Glomerular visceral epithelial cell (primary cell): ENCODE results near the gene GGN.
"Not testable (repeated sequence)": the region's sequence is repeated elsewhere in the genome, so short reads cannot be mapped to it uniquely, and the experiment has no call there.

Source experiments
- DNase-seq: peaks from one replicate; pipeline ENCODE4 v3.0.0-alpha.2; 2016; ENCODE audit errors: extremely low spot score

GGN gene, protein sequence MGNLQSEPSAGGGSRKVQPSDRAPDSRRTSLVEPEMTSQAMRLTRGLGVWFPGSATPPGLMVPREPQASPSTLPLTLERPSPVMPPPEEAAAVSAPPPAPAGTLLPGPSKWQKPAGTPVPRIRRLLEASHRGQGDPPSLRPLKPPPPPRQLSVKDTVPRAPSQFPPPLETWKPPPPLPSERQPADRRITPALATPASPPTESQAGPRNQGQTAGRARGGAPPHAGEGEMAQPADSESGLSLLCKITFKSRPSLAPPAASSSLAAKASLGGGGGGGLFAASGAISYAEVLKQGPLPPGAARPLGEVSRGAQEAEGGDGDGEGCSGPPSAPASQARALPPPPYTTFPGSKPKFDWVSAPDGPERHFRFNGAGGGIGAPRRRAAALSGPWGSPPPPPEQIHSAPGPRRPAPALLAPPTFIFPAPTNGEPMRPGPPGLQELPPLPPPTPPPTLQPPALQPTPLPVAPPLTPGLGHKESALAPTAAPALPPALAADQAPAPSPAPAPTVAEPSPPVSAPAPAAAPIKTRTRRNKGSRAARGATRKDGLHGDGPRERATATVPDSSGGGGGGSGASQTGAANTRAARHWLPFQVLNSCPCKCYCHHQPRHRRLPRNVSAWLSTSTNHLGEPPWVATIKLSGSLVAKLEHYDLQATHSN

DNA sequence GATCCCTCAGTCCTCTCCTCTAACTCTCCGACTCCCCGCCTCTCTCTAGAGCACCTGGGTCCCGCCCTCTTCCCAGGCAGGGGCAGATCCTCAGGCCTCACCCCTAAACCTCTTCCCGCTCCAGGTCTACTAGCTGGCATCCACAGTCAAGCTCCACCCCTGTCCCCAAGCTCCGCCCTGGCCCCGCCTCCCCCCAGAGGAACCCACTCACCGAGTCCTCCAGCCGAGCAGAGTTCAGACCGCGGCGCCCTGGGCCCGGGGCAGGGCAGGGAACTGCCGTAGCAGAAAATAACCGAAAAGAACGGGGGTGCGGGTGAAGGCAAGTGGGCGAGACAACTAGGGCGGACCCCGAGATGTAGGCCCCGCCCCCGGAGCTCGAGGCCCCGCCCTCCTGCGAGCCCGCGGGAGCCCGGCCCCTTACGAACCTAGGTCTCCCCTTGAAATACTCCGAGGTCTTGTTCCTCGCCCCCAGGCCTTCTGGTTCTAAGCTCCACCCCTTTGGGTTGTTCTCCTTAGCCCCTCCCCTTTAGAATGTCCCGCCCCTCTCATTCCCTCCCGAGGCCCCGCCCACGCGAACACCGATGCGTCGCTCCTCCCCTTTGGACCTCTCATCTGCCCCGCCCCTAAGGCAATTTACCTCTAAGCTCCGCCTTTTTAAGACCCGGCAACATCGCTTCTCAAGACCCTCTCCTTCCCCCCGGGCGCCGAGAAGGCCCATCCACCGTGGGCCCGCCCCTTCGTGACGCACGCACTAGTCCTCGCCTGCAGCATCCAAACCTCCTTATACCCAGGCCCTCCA lies at the start of gene GGN:
GGN (minus strand) TSS at position 485 of the 799 bp plus-strand sequence. CDS start 773 bp downstream, outside the sequence.
- DNase-seq = peak; percentile 93

DNA sequence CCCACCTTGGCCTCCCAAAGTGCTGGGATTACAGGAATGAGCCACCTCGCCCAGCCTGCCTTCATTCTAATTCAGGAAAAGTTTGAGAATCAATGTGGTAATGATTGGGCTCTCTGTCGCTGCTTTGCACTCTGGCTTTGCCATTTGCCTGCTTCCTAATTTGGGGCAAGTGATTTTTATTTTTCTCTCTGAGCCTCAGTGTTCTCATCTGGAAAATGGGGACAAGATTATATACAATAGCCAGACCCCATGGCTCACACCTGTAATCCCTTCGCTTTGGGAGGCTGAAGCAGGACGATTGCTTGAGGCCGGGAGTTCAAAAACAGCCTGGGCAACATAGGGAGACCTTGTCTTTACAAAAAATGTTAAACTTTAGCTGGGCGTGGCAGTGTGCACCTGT lies 49.5 kb upstream of the GGN start:
- DNase-seq = no peak

DNA sequence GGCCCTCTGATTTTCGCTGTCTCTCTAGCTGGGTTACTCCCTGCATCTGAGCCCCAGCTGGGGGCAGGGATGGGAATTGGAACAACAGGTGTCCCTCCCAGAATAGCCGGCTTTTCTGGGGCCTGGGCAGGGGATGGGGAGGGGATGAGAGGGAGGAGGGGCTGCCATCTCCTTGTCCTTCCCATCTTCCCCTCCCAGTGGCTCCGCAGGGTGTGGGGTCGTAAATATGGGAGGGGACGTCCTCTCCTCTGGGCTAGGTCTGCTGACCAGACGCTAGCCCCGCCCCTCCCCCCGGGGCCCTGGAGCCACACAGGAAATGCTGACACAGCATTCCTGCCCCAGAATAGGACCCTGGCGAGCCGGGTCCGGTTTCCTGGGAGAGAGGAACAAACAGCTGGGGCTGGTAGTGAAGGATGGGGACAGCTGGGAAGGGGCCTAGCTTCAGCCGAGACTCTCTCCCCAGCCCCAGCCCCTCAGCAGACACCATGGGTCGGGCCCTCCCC lies 46.8 kb upstream of the GGN start:
- no peak for DNase-seq

DNA sequence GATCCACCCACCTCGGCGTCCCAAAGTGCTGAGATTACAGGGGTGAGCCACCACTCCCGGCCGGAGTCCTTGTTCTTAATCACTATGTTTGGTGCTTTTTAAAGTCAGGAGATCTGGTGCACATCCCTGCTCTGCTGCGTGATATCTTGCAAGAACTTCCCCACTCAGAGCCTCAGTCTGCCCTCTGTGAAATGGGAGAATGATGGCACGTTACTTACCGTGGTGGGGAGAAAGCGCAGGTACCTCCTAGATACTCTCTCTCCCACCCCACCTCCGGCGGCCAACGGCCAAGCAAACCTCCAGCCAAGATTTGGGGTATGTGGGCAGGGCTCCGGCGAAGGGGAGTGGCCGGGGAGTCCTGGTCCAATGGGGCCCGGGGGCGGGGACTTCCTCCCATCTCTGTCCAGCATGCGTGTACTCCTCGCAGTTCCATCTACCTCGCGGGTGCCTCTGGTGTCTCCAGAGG lies 45.5 kb upstream of the GGN start, which contains the start of gene RYR1:
RYR1 (plus strand) TSS at position 424 of the 466 bp plus-strand sequence. CDS start 139 bp downstream, outside the sequence.
- no peak for DNase-seq

DNA sequence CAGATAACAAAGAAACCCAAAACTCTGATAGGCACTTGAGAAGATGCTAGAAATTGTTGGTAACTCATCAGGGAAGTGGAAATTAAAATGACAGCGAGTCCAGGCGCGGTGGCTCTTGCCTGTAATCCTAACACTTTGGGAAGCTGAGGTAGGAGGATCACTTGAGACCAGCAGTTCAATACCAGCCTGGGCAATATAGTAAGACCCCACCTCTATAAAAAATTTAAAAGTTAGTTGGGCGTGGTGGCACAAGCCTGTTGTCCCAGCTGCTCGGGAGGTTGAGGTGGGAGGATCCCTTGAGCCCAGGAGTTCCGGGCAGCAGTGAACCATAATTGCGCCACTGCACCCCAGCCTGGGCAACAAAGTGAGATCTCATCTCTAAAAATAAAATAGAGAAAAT lies 43.1 kb upstream of the GGN start:
- DNase-seq = no peak

DNA sequence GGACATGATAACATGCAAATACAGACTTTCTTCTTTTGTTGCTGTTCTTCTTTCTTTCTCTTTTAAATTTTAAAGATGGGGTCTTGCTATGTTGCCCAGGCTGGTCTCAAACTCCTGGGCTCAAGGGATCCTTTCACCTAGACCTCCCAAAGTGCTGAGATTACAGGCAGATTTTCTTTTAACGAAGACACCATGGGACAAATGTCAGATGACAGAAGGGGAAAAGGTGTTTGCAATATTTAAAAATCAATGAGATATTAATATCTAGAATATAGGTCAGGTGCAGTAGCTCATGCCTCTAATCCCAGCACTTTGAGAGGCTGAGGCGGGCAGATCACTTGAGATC lies 42.0 kb upstream of the GGN start:
- no peak for DNase-seq

DNA sequence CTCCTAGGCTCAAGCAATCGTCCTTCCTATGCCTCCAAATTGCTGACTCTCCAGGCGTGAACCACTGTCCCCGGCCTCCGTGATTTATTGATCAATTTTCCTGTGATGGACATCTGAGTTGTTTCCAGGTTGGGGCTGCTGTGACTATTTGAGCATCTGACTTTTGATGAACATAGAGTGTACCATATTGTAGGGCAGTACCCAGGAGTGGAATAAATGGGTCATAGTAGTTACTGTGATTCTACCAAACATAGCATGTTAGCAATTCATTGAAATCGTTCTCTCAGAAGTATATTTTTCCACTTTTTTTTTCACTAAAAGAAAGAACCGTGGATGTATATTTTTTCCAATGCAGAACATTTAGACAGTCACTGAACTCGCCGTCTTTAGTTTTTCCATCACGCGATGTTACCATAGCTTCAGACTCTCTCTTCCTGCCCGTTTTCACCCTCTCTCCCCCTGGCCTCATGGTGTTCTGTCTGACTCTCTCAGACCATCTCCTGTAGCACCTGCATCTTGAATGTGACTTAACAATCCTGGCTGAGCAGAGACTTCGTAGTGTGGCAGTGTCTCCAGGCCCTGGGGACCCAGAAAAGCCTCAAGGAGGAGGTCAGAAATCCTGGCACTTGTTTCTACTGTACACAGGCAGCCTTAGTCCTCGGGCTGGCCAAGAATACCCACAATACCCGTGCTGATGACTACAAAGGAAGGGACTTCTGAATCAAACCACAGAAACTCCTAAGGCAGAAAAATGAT lies 41.4 kb upstream of the GGN start:
- no peak for DNase-seq

DNA sequence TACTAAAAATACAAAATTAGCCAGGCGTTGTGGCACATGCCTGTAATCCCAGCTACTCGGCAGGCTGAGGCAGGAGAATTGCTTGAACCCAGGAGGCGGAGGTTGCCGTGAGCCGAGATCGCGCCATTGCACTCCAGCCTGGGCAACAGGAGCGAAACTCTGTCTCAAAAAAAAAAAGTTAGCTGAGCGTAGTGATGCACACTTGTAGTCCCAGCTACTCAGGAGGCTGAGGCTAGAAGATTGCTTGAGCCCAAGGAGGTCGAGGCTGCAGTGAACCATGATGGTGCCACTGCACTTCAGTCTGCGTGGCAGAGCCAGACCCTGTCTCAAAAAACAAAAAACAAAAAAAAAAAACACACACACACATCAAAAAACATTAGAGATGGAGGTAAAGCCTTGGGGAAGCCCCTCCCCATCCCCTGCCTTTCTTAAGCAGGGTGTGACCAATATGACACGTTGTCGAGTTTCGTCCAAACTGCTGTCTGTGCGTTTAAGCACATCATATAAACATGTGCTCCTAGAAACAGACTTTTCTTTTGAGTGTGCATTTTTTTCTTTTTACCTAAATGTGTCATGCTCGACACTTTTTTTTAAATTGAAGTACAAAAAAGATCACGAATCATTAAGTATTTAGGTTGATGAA lies 39.3 kb upstream of the GGN start:
- not testable (repeated sequence) for DNase-seq

DNA sequence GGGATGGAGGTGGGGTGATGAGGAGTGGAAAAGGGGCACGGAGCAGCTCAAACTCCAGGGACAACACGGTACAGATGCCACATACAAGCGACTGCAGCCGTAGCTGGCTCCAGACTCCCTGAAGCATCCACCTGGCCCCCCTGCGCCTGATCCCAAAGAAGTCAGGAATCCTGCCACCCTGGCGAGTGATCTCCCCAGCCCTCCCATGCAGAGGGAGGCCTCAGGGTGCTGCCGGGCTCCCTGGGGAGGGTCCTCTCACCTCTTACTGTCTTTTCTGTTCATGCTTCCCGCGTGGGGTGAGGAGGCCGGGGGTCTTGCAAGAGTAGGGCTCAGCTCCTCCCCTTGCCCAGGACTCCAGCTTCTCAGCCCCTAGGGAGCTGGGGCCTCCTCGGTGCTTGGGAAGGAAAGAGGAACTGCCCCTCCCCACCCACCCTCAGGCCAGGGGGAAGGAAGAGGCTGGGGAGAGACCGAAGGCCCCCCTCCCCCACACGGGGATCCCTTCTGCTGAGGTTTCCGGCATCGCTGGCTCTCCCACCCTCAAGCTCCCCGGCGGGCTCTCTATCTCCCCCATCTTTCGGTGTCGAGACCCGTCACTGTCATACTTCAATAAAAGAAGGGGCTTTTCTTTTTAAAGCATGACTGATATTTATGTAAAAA lies 38.1 kb upstream of the GGN start, which contains the start of gene RASGRP4:
RASGRP4 (minus strand) TSS at position 410 of the 657 bp plus-strand sequence; CDS start at position 282, 128 bp downstream.
- no peak for DNase-seq

DNA sequence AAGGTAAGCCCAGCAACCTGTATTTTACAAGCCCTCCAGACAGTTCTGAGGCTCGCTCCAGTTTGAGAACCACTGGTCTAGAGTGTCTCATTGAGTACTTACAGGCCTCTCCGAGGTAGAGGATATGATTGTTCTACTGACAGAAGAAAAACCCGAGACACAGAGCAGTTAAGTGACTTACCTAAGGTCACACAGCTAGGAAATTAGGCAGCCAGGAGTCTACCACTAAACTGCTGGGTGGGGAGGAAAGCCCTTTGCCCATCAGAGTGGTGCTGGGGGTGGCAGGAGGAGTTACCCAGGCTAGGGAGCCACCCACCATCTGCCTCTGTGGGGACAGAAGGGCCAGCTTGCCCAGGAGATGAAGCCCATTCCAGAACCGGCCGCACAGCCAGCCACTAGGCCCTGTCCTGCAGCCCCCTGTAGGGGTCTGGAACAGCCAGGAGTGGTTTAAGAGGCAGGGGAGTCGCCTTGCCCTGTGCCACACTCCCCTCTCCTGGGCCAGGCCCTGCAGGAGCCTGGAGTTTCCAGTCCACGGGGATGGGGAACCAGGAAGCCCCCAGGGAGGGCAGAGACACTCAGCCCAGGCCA lies 37.5 kb upstream of the GGN start:
- DNase-seq = no peak

DNA sequence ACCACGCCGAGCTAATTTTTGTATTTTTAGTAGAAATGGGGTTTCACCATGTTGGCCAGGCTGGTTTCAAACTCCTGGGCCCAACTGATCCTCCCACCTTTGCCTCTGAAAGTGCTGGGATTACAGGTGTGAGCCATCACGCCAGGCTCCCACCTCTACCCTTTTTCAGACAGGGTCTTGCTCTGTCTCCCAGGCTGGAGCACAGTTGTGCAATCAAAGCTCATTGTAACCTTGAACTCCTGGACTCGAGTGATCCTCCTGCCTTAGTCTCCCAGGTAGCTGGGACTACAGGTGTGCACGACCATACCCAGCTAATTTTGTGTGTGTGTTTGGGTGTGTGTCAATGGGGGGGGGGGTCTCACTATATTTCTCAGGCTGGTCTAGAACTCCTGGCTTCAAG lies 36.4 kb upstream of the GGN start:
- DNase-seq = no peak

DNA sequence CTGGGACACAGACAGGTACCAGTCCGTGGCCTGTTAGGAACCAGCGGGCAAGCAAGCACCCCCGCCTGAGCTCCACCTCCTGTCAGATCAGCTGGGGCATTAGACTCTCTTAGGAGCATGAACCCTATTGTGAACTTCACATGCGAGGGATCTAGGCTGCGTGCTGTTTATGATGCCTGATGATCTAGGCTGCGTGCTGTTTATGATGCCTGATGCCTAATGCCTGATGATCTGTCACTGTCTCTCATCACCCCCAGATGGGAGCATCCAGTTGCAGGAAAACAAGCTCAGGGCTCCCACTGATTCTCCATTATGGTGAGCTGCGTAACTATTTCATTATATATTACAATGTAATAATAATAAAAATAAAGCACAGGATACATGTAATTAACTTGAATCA lies 34.6 kb upstream of the GGN start:
- no peak for DNase-seq

DNA sequence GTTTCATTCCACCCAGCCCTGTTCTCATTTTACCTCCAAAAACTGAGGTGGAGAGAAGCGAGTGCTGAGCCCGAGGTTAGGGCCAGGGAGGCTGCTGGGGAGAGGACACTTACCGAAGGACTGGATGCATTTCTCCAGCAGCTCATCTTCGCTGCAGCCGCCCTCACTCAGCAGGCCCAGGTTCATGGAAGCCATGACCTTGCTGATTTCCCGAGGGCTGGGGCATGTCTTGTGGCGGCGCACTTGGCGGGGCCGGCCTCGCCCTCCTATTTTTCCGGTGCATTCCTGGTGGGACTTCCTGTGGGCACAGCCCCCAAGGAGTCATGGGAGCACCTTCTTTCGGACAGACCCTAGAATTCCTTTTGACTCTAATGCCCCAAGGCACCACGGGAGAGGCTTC lies 34.0 kb upstream of the GGN start:
- DNase-seq = no peak

DNA sequence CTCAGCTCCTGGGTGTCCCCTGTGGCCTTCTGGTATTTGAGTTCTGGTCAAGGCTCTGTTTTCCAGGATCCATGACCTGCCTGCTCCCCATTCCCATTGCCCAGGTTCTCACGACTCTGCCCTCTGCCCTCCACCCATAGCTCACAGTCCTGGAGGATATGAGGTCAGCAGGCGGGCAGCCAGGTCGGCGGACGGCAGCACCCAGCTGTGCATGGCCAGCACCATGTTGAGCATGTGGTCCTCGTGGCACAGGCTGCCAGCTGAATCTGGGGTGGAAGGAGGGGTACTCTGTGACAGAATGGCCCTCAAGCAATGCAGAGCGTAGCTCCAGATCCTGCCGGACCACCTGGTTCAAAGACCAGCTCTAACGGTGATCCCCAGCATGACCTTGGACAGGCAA lies 33.1 kb upstream of the GGN start:
- no peak for DNase-seq

DNA sequence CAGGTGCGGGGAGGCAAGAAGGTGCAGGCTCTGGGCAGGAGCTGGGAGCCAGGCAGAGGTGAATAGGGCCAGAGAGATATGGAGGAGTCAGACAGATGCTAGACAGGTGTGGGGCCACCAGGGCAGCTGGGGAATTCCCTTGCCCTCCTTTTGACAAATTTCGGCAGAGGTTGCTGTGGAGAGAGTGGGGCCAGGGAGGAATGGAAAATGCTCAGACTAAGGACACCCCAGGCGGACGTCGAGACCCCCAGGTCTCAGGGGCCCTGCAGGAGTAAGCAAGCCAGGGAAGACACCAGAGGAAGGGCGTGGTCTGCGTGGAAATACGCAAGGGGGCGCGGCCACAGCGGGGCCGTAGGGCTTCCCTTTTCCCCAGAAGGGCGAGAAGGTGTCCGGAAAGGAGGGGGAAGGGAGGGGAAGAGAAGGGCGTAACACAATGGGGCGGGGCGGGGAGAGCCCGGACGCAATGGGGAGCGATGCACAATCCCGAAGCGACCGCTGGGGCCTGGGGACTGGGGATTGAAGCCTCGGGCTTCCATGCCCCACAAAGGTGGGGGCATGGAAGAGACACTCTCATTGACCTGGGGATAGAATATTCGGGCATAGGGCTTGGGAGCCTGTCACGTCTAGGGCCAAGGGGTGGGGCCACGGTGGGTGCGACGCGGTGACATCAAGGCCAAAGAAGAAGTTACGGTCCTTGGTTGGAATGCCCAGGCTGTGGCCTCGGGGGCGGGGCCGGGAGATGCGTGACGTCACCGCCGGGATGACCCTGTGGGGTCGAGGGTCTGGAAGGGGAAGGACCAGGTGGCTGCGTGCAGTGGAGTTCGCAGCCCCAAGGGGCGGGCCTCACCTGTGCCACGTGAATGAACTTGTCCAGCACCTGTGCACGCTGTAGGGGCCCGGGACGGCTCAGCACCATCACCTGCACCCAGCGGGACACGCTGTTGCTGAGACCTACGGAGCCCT lies 30.0 kb upstream of the GGN start:
- DNase-seq = no peak

DNA sequence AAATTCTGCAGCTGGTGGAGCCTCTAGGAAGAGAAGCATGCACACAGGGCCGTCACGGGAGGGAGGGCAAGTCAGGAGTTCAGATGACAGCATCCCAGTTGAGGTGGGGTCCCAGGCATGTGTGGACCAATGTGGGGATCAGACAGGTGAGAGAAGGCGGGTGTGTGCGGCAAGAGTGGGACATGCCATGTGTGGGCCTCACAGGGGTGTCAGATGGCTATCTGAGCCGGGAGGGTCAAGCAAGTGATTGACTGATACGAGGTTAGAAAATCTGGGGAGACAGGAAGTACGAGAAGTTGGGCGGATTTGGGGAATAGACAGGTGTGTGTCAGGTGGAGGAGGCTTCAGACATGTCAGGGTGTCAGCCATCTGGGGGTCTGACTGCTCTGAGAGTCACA lies 29.3 kb upstream of the GGN start:
- DNase-seq = no peak

DNA sequence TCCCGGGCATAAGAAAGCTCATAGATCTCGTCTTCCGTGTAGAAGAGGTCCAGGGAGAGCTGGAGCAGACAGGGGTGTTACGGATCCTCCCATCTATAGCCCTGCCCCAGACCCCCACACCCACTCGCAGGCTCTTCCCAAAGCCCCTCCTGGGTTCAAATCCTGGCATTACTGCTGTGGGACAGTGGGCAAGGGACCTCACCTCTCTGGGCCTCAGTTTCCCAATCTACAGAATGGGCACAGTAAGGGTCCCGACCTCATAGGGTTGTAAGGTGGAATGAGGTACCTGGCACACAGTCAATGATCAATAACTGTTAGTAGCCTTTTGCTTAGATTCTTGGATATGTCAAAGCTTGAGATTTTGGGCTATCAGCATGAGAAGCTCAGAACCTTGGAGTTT lies 25.6 kb upstream of the GGN start:
- no peak for DNase-seq

DNA sequence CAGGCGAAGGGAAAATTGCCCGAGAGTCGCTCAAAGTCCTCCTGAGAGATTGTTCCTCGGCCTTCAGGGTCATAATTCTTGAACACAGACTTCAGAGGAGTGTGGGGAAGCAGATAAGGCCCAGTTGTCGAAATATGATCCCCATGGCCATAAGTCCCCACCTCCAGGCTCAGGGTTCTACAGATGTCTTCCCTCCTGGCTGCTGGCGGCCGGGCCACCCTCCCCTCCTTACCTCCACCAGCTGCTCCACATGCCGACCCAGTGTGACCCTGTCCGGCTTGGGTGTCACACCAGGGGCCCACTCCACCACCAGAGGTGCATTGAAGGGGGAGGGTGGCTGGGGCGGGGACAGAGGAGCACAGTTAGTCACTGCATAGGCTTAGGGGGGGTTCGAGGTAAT lies 25.1 kb upstream of the GGN start:
- DNase-seq = no peak

DNA sequence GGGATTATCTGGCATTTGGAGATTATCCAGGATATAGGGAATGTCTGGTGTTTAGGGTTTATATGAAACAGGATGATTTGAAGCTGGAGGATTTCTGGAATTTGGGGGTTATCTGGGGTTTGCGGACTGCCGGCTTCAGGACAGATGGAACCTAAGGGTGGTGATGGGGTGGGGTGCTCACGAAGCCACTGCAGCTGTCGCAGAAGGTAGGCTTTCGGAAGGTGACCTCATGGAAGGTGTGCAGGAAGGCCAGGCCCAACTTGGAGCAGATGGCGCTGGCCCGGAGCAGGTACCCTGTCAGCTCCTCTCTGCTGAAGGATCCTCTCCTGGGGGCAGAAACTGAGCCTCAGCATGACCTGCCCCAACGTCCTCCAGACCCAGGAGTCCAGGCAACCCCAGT lies 24.7 kb upstream of the GGN start:
- DNase-seq = no peak
